Astrocyte (in vitro differentiated cells and primary cell): Measurements from ENCODE around the gene TUT7. TPM values are rescaled to one million over a fixed set of nuclear protein-coding genes. Genes with fewer than 3 reads are reported as not detected.

Experiments
- DNase-seq: peaks from one replicate; pipeline ENCODE4 v3.0.0-alpha.2; 2010; ENCODE audit warnings: low read depth
- FAIRE-seq: peaks from 2 replicates; lab custom pipeline; 2011; peaks lifted over from hg19 to GRCh38; lab: Jason Lieb, UNC
- H2AFZ ChIP-seq: 2 replicates; pipeline ENCODE4 v1.6.0; 2012; ENCODE audit warnings: low read depth, low read length, inconsistent platforms
- H3K27ac ChIP-seq: 2 replicates; pipeline ENCODE4 v1.5.1; 2011; ENCODE audit warnings: low read depth, low read length, inconsistent platforms
- H3K27me3 ChIP-seq: 2 replicates; pipeline ENCODE4 v1.6.0; 2011; ENCODE audit warnings: low read length, inconsistent platforms; ENCODE audit not compliant: insufficient read depth
- H3K36me3 ChIP-seq: 2 replicates; pipeline ENCODE4 v1.5.1; 2011; ENCODE audit warnings: low read length, inconsistent platforms; ENCODE audit not compliant: insufficient read depth
- H3K4me1 ChIP-seq: 2 replicates; pipeline ENCODE4 v1.5.1; 2011; ENCODE audit warnings: low read length, inconsistent platforms; ENCODE audit not compliant: insufficient read depth
- H3K4me2 ChIP-seq: 2 replicates; pipeline ENCODE4 v1.6.0; 2012; ENCODE audit warnings: low read length, inconsistent platforms
- H3K4me3 ChIP-seq: 2 replicates; pipeline ENCODE4 v1.5.1; 2011; ENCODE audit warnings: low read depth, mild to moderate bottlenecking, low read length, inconsistent platforms; ENCODE audit not compliant: insufficient read depth
- H3K79me2 ChIP-seq: 2 replicates; pipeline ENCODE4 v1.6.0; 2012; ENCODE audit warnings: mild to moderate bottlenecking, low read length, inconsistent platforms; ENCODE audit not compliant: insufficient read depth
- H3K9ac ChIP-seq: 2 replicates; pipeline ENCODE4 v1.6.0; 2012; ENCODE audit warnings: mild to moderate bottlenecking, low read length, inconsistent platforms
- H3K9me3 ChIP-seq: 2 replicates; pipeline ENCODE4 v1.5.1; 2012; ENCODE audit warnings: low read depth, mild to moderate bottlenecking, low read length, inconsistent platforms; ENCODE audit not compliant: insufficient read depth
- H4K20me1 ChIP-seq: 2 replicates; pipeline ENCODE4 v1.6.0; 2012; ENCODE audit warnings: low read length, inconsistent platforms; ENCODE audit not compliant: insufficient read depth
- H3K27ac Mint-ChIP-seq: one replicate; pipeline ENCODE4 v1.8.0; 2021; ENCODE audit warnings: mild to moderate bottlenecking, mixed read lengths; ENCODE audit not compliant: unreplicated experiment
- H3K27me3 Mint-ChIP-seq: one replicate; pipeline ENCODE4 v1.8.0; 2021; ENCODE audit warnings: low read depth, mixed read lengths; ENCODE audit not compliant: unreplicated experiment
- H3K36me3 Mint-ChIP-seq: one replicate; pipeline ENCODE4 v1.8.0; 2021; ENCODE audit warnings: low read depth, mixed read lengths; ENCODE audit not compliant: unreplicated experiment
- H3K4me1 Mint-ChIP-seq: one replicate; pipeline ENCODE4 v1.8.0; 2021; ENCODE audit warnings: low read depth, mixed read lengths; ENCODE audit not compliant: unreplicated experiment
- H3K4me3 Mint-ChIP-seq: one replicate; pipeline ENCODE4 v1.8.0; 2021; ENCODE audit warnings: mild to moderate bottlenecking, moderate library complexity, mixed read lengths; ENCODE audit not compliant: unreplicated experiment
- H3K9me3 Mint-ChIP-seq: one replicate; pipeline ENCODE4 v1.8.0; 2021; ENCODE audit warnings: mild to moderate bottlenecking, mixed read lengths; ENCODE audit not compliant: unreplicated experiment
- CTCF ChIP-seq: IDR thresholded peaks from 2 replicates; pipeline ENCODE4 v1.5.1; 2011; ENCODE audit warnings: low read depth, mild to moderate bottlenecking, inconsistent platforms, low read length, moderate library complexity; ENCODE audit not compliant: insufficient read depth
- EZH2 ChIP-seq: IDR thresholded peaks from 2 replicates; pipeline ENCODE4 v1.6.1; 2012; ENCODE audit warnings: mild to moderate bottlenecking, low read length, inconsistent platforms; ENCODE audit not compliant: insufficient read depth
- total RNA-seq: library from RNA; stranded (reverse); gene quantifications from 2 replicates; pipeline ENCODE4 v1.2.1, GENCODE V29; 2021

The TUT7 gene
- total RNA-seq, 1 donor from 2014 or later: 24.8 TPM

DNA sequence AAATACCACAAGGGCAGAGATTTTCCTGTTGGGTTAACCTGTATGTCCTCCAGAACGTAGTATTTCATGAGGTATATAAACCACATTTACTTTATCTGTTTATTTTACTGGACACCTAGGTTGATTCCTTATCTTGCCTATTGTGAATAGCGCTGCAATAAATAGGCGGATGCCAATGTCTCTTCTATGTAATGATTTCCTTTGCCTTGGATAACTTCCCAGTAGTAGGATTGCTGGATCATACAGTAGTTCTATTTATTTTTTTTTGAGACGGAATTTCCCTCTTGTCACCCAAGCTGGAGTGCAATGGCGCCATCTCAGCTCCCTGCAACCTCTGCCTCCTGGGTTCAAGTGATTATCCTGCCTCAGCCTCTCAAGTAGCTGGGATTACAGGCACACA, 15.6 kb upstream of the TUT7 start:
- FAIRE-seq (no peak), DNase-seq (peak; percentile 3)
- H3K27me3 ChIP-seq: no peaks in the 10 kb centered on the region
- H3K36me3 Mint-ChIP-seq: no peaks in the 10 kb centered on the region
- no peaks in the 10 kb centered on the region for H3K4me1 ChIP-seq
- H3K27ac ChIP-seq: no peak overlapping the region
- H3K9ac ChIP-seq: no peak overlapping the region
- peaks cover 15% of the 10 kb centered on the region for H3K9me3 ChIP-seq
- peaks cover 6% of the 10 kb centered on the region for H3K4me1 Mint-ChIP-seq
- H3K36me3 ChIP-seq: no peaks in the 10 kb centered on the region
- no peak overlapping the region for H2AFZ ChIP-seq
- H3K4me2 ChIP-seq: no peak overlapping the region
- no peak overlapping the region for H3K4me3 Mint-ChIP-seq
- no peaks in the 10 kb centered on the region for H3K79me2 ChIP-seq
- no peak overlapping the region for H3K4me3 ChIP-seq
- TF ChIP-seq CTCF (no peak), EZH2 (no peak)
- H3K27ac Mint-ChIP-seq: no peak overlapping the region
- peaks cover 27% of the 10 kb centered on the region for H3K9me3 Mint-ChIP-seq
- no peaks in the 10 kb centered on the region for H4K20me1 ChIP-seq
- peaks cover 3% of the 10 kb centered on the region for H3K27me3 Mint-ChIP-seq

DNA sequence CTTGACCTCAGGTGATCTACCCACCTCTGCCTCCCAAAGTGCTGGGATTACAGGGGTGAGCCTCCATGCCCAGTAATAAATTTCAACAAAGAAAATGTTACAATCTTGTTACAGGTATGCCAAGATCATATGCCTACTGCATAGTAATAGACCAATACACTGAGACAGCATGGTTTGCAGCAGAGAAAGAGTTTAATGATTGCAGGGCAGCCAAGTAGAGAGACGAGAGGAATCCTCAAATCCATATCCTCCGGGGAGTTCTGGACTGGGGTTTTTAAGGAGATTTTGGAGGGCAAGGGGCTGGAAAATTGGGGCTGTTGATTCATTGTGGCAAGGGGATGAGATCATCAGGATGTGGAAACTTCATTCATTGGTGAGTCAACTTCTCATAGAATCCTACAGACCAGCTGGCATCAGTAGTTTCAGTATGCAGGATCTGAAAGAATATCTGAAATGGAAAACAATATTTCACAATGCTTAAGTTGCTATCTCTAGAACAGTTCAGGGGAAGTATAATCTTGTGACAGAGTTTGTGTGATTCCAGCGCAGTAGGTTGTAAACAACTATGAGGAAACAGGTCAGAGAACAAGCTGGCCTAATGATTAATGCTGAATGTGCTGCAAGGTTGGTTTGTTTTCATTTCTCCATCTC, 14.8 kb upstream of the TUT7 start:
- Histone ChIP-seq H3K36me3 (no peaks in the 10 kb centered on the region), H3K79me2 (no peaks in the 10 kb centered on the region), H2AFZ (no peak overlapping the region), H4K20me1 (no peaks in the 10 kb centered on the region), H3K4me3 (no peak overlapping the region), H3K4me2 (no peak overlapping the region), H3K27ac (peak overlapping the region; percentile 18), H3K9ac (no peak overlapping the region), H3K27me3 (no peaks in the 10 kb centered on the region), H3K9me3 (peaks cover 15% of the 10 kb centered on the region), H3K4me1 (no peaks in the 10 kb centered on the region)
- peak; percentile 72 for DNase-seq
- peaks cover 6% of the 10 kb centered on the region for H3K4me1 Mint-ChIP-seq
- H3K27ac Mint-ChIP-seq: peak overlapping the region; percentile 4
- no peak for FAIRE-seq
- TF ChIP-seq EZH2 (no peak), CTCF (no peak)
- peaks cover 3% of the 10 kb centered on the region for H3K27me3 Mint-ChIP-seq
- H3K4me3 Mint-ChIP-seq: no peak overlapping the region
- no peaks in the 10 kb centered on the region for H3K36me3 Mint-ChIP-seq
- H3K9me3 Mint-ChIP-seq: peaks cover 25% of the 10 kb centered on the region

GRCh38 chr9:86361176-86361575, 7.0 kb upstream of the TUT7 start:
- FAIRE-seq (no peak), DNase-seq (no peak)
- no peaks in the 10 kb centered on the region for H3K4me1 Mint-ChIP-seq
- H3K27ac Mint-ChIP-seq: no peak overlapping the region
- peaks cover under 1% of the 10 kb centered on the region for H3K9me3 Mint-ChIP-seq
- H3K4me3 Mint-ChIP-seq: no peak overlapping the region
- H3K27ac ChIP-seq: no peak overlapping the region
- no peaks in the 10 kb centered on the region for H3K27me3 ChIP-seq
- no peaks in the 10 kb centered on the region for H3K36me3 ChIP-seq
- H3K9me3 ChIP-seq: no peaks in the 10 kb centered on the region
- H3K36me3 Mint-ChIP-seq: no peaks in the 10 kb centered on the region
- H3K9ac ChIP-seq: no peak overlapping the region
- no peaks in the 10 kb centered on the region for H4K20me1 ChIP-seq
- H3K4me2 ChIP-seq: no peak overlapping the region
- no peaks in the 10 kb centered on the region for H3K4me1 ChIP-seq
- no peak overlapping the region for H2AFZ ChIP-seq
- TF ChIP-seq CTCF (no peak), EZH2 (no peak)
- no peak overlapping the region for H3K4me3 ChIP-seq
- H3K27me3 Mint-ChIP-seq: no peaks in the 10 kb centered on the region
- no peaks in the 10 kb centered on the region for H3K79me2 ChIP-seq
